Cardiac muscle cell (in vitro differentiated cells and primary cell): ENCODE results near the gene CCT5. TPM values are rescaled to one million over a fixed set of nuclear protein-coding genes. Genes with fewer than 3 reads are reported as not detected.

Source experiments
- DNase-seq, 2 donors: peaks; one replicate each; pipeline versions ENCODE4 v3.0.0 to v3.0.0-alpha.2; 2010 to 2017; ENCODE audit warnings: low read depth in 1 of 2, low spot score in 1 of 2
- H3K27ac ChIP-seq: fragments of 200-600 bp; sonication (generic); 2 replicates; pipeline ENCODE4 v1.5.1; 2016
- H3K27me3 ChIP-seq: fragments of 200-600 bp; sonication (generic); 2 replicates; pipeline ENCODE4 v1.6.0; 2016; ENCODE audit warnings: control low read depth
- H3K36me3 ChIP-seq: fragments of 200-600 bp; sonication (generic); 2 replicates; pipeline ENCODE4 v1.5.1; 2016; ENCODE audit warnings: control low read depth
- H3K4me1 ChIP-seq: fragments of 200-600 bp; sonication (generic); 2 replicates; pipeline ENCODE4 v1.8.1; 2017; ENCODE audit warnings: low read depth, mild to moderate bottlenecking, mixed run types
- H3K4me3 ChIP-seq: fragments of 200-600 bp; sonication (generic); 2 replicates; pipeline ENCODE4 v1.5.1; 2016; ENCODE audit warnings: mild to moderate bottlenecking
- H3K9me3 ChIP-seq: fragments of 200-600 bp; sonication (generic); 2 replicates; pipeline ENCODE4 v1.5.1; 2017; ENCODE audit warnings: low read depth, mild to moderate bottlenecking, control low read depth
- CTCF ChIP-seq: IDR thresholded peaks from 2 replicates; pipeline ENCODE4 v1.5.1; 2012; ENCODE audit warnings: low read depth, mild to moderate bottlenecking, low read length
- polyA plus RNA-seq: library from polyadenylated mRNA; unstranded; fragments of >200 nt; fragmentation: Nextera tagmentation; extraction: Ambion mirVana; gene quantifications from 2 replicates; pipeline ENCODE4 v1.2.1, GENCODE V29; 2016
- total RNA-seq: library from RNA; depleted of rRNA; stranded (reverse); fragments of >200 nt; gene quantifications from 2 replicates; pipeline ENCODE4 v1.2.3, GENCODE V29; 2016

The CCT5 gene
- total and polyA plus RNA-seq, 2 experiments from 2014 or later: 176 to 265 TPM

GRCh38 chr5:10233011-10233410, 17.1 kb upstream of the CCT5 start:
- Histone ChIP-seq H3K27ac (no peak overlapping the region), H3K4me1 (no peaks in the 10 kb centered on the region), H3K27me3 (no peaks in the 10 kb centered on the region), H3K4me3 (no peak overlapping the region), H3K36me3 (peaks cover 3% of the 10 kb centered on the region), H3K9me3 (no peaks in the 10 kb centered on the region)
- TF ChIP-seq CTCF: no peak
- no peak for DNase-seq

- no peak overlapping the region for H3K27ac ChIP-seq
- H3K4me1 ChIP-seq: no peaks in the 10 kb centered on the region
- TF ChIP-seq CTCF: peak; percentile 41
- no peak overlapping the region for H3K4me3 ChIP-seq
- peak; percentile 56 to 85 for DNase-seq
- H3K9me3 ChIP-seq: no peaks in the 10 kb centered on the region
- no peaks in the 10 kb centered on the region for H3K27me3 ChIP-seq
- H3K36me3 ChIP-seq: peaks cover 3% of the 10 kb centered on the region
These were observed 16.6 kb upstream of the CCT5 start for GRCh38 chr5:10233505-10233904.

- no peak for TF ChIP-seq CTCF
- H3K27ac ChIP-seq: no peak overlapping the region
These were observed 14.7 kb upstream of the CCT5 start for GRCh38 chr5:10235350-10235749.

GRCh38 chr5:10243660-10244240, 6.3 kb upstream of the CCT5 start:
- H3K36me3 ChIP-seq: peaks cover 2% of the 10 kb centered on the region
- H3K4me3 ChIP-seq: no peak overlapping the region
- H3K9me3 ChIP-seq: no peaks in the 10 kb centered on the region
- TF ChIP-seq CTCF: no peak
- no peak for DNase-seq
- peaks cover 6% of the 10 kb centered on the region for H3K4me1 ChIP-seq
- no peaks in the 10 kb centered on the region for H3K27me3 ChIP-seq
- H3K27ac ChIP-seq: no peak overlapping the region

More at GRCh38 chr5:10235350-10235749, 14.7 kb upstream of the CCT5 start:
- H3K36me3 ChIP-seq: peaks cover 7% of the 10 kb centered on the region
- no peaks in the 10 kb centered on the region for H3K27me3 ChIP-seq
- H3K4me1 ChIP-seq: no peaks in the 10 kb centered on the region
- no peak for DNase-seq
- H3K4me3 ChIP-seq: no peak overlapping the region
- no peaks in the 10 kb centered on the region for H3K9me3 ChIP-seq

GRCh38 chr5:10244342-10244944, 5.6 kb upstream of the CCT5 start:
- TF ChIP-seq CTCF: no peak
- H3K27me3 ChIP-seq: no peaks in the 10 kb centered on the region
- H3K9me3 ChIP-seq: no peaks in the 10 kb centered on the region
- no peak overlapping the region for H3K27ac ChIP-seq
- H3K36me3 ChIP-seq: no peaks in the 10 kb centered on the region
- peaks cover 10% of the 10 kb centered on the region for H3K4me1 ChIP-seq
- DNase-seq: no peak
- H3K4me3 ChIP-seq: no peak overlapping the region
